ENCODE results near the gene MEG3. TPM values are rescaled to one million over a fixed set of nuclear protein-coding genes. Genes with fewer than 3 reads are reported as not detected.

The MEG3 gene
- total and polyA plus RNA-seq, 9 of the 15 experiments (the other 6 are each of a cell fraction or from before 2014, with no cell fraction given): 0.10 to 5.3 (median 1.0) TPM; not detected in 1

GRCh38 chr14:100898935-100899883 lies 73.3 kb downstream of the MEG3 start:
- H3K4me3 ChIP-seq: no peak overlapping the region
- ATAC-seq: no peak
- H3K9ac ChIP-seq (ENCODE audit: insufficient read depth in 1 of 2, low read depth in 2 of 2, low read length in 2 of 2): peak overlapping the region in 1 of 2 experiments; percentile 8; a peak in 1 of 4 replicates
- FAIRE-seq: no peak
- in situ Hi-C loops (cut with MboI): loop anchor here (5.0 kb wide), 1 partner anchor 237 kb away; no protein-coding TSS in a partner anchor
- TF ChIP-seq FOXK2 (conservative IDR thresholded peaks at IDR 0.05 in 1 of 2, IDR thresholded peaks at IDR 0.05 in 1 of 2; ENCODE audit: low read depth in 2 of 2) (no peak), ATF7 (IDR thresholded peaks at IDR 0.05) (no peak), GTF2E2 (tag; IDR thresholded peaks at IDR 0.05) (no peak), MXD1 (CRISPR knock-in tag; IDR thresholded peaks at IDR 0.05; ENCODE audit: borderline replicate concordance, poor library complexity, severe bottlenecking) (no peak), ETV6 (IDR thresholded peaks at IDR 0.05; ENCODE audit: borderline replicate concordance in 1 of 2, low read depth in 2 of 2, low read length in 1 of 2) (no peak), ETV6 (CRISPR knock-in tag; IDR thresholded peaks at IDR 0.05; ENCODE audit: borderline replicate concordance) (no peak), ZNF121 (CRISPR knock-in tag; conservative IDR thresholded peaks at IDR 0.05) (no peak), FOXA1 (IDR thresholded peaks at IDR 0.05; ENCODE audit: borderline replicate concordance) (no peak), ZHX1 (conservative IDR thresholded peaks at IDR 0.05; ENCODE audit: low read length) (no peak), ZNF589 (CRISPR knock-in tag; IDR thresholded peaks at IDR 0.05; ENCODE audit: low read depth) (no peak), TFAP4 (CRISPR knock-in tag; IDR thresholded peaks at IDR 0.05; ENCODE audit: borderline replicate concordance) (no peak), SP2 (IDR thresholded peaks at IDR 0.05; ENCODE audit: extremely low read depth, low read depth, low read length, poor library complexity, severe bottlenecking) (no peak)
- no peaks in the 10 kb centered on the region for H3K36me3 ChIP-seq (ENCODE audit: control insufficient read depth, insufficient read depth, low read length)
- no peaks in the 10 kb centered on the region for H4K20me1 ChIP-seq (replicated peaks; ENCODE audit: control insufficient read depth, insufficient read depth, low read length)
- no peaks in the 10 kb centered on the region for H3K9me3 ChIP-seq (replicated peaks; ENCODE audit: control insufficient read depth, insufficient read depth, low read depth, low read length)
- peaks cover 13 to 32% of the 10 kb centered on the region in 2 experiments for H3K4me1 ChIP-seq (replicated peaks in 1 of 2; ENCODE audit: control insufficient read depth in 2 of 2, insufficient read depth in 2 of 2, low read length in 2 of 2)
- CTCF ChIA-PET (ENCODE audit: low intra/inter-chr PET ratio): interaction anchor here (1.1 to 2.0 kb wide), 2 partner anchors 9 to 48 kb away, joined by 3 to 13 read pairs; no protein-coding TSS in a partner anchor
- H3K79me2 ChIP-seq (ENCODE audit: control insufficient read depth, insufficient read depth, low read length): no peaks in the 10 kb centered on the region
- DNase-seq (ENCODE audit: extremely low read depth in 1 of 4, low spot score in 3 of 4): no peak
- peak overlapping the region; percentile 36; the same call in 1 of the 2 replicates for H3K4me2 ChIP-seq (ENCODE audit: insufficient read depth, low read length)
- 53% methylated on average over 14 of the region's 21 CpGs for WGBS (ENCODE audit: insufficient coverage, low coverage, missing lambda C conversion rate)
- intact Hi-C loops (cut with micrococcal nuclease): no loop called here
- 0 out of 5 replicates have a peak, but pooled peaks cover 0 to 3% of the 10 kb centered on the region in 2 experiments for H3K27me3 ChIP-seq (ENCODE audit: control insufficient read depth in 2 of 2, insufficient read depth in 2 of 2, low read length in 2 of 2)
- POLR2A ChIA-PET: no interaction called here
- peak overlapping the region; percentile 75 for H2AFZ ChIP-seq (ENCODE audit: low read depth, low read length)
- H3K9me1 ChIP-seq (ENCODE audit: control insufficient read depth, insufficient read depth, low read length): no peaks in the 10 kb centered on the region
- no peak overlapping the region for H3K27ac ChIP-seq (ENCODE audit: extremely low read depth, low read depth, low read length)
- BruUV-seq (replicated peaks): no TSS peak

Data from K562 (cell line).